Measurements from ENCODE around the gene RAD51B.
"Not testable (repeated sequence)": the region's sequence is repeated elsewhere in the genome, so short reads cannot be mapped to it uniquely, and the experiment has no call there.

RAD51B gene

DNA sequence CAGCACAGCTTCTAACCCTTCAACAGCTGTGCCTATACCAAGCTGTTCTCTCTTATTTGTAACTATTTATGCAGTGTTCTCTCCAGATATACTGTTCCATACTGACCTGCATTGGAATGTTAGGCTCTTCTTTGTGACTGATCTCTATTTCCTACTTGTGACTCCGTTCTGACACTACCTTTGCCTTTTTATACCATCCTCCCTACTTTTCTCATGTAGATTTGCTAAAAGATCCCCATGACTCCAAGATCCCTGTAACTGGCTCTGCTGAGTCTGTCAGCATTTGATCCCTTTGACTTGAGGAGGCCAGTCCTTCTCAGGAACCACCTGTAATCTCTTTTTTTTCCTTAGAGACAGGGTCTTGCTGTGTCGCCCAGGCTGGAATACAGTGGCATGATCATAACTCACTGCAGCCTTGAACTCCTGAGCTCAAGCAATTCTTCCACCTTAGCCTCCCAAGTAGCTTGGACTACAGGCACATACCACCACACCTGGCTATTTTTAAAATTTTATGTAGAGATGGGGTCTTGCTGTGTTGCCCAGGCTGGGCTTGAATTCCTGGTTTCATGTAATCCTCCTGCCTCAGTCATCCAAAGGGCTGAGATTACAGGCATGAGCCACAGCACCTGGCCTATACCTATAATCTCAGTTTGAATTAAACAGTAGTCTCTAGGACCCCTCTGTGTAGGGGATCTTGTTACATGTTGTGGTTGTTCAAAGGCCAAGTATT, 605.0 kb downstream of the RAD51B start:
- no peak for DNase-seq

DNA sequence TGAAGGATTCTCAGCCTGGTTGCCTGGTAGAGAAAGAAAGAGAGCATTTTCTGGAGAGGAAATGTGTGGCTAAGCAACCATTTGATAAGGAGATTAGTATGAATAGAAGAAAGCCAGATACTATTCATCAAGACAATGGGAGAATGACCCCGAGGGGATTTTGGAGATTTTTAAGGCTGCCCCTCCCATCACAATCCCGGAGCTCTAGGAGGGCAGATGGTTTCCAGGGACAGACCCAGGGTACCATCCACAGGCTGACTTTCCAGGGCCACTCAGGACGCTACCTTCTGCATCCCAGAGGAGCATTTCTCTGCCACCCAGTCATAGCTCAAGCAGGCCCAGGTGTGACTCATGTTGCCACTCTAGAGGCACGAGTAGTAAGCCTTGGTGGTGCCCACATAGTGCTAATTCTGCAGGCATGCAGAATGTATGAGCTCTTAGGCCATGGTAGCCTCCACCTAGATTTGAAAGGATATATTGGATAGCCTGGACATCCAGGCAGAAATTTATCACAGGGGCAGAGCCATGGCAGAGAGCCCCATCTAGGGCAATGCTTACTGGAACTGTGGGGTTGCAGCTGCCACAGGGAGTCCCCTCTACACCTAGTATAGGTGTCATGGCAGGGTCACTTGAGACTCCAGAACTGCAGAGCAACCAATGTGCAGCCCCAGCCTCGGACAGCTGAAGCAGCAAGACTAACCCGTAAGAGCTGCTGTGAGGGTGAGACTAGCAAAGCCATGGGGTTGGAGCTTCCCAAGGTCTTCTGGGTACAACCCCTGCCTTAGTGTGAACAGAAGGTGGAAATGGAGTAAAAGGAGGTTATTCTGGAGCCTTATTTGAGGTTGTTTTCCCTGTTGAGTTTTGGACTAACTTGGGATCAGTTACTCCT, 607.3 kb downstream of the RAD51B start:
- no peak for DNase-seq

DNA sequence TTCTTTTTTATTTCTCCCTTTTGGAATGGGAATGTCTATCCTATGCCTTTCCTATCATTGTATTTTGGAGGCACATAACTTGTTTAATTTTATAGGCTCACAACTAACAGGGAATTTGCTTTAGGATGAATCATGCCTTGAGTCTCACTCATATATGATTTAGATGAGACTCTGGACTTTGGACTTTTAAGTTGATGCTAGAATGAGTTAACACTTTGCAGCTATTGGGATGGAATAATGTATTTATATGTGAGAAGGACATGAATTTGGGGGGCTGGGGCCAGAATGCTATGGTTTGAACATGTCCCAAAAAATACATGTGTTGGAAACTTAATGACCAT, 607.9 kb downstream of the RAD51B start:
- no peak for DNase-seq

DNA sequence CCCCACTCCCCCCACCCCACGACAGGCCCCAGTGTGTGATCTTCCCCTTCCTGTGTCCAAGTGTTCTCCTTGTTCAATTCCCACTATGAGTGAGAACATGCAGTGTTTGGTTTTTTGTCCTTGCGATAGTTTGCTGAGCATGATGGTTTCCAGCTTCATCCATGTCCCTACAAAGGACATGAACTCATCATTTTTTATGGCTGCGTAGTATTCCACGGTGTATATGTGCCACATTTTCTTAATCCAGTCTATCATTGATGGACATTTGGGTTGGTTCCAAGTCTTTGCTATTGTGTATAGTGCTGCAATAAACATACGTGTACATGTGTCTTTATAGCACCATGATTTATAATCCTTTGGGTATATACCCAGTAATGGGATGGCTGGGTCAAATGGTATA, 609.3 kb downstream of the RAD51B start:
- DNase-seq = not testable (repeated sequence)

DNA sequence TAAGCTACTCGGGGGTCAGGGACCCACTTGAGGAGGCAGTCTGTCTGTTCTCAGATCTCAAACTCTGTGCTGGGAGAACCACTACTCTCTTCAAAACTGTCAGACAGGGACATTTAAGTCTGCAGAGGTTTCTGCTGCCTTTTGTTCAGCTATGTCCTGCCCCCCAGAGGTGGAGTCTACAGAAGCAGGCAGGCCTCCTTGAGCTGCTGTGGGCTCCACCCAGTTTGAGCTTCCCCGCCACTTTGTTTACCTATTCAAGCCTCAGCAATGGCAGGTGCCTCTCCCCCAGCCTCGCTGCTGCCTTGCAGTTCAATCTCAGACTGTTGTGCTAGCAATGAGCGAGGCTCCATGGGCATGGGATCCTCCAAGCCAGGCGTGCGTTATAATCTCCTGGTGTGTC, 614.6 kb downstream of the RAD51B start:
- not testable (repeated sequence) for DNase-seq

DNA sequence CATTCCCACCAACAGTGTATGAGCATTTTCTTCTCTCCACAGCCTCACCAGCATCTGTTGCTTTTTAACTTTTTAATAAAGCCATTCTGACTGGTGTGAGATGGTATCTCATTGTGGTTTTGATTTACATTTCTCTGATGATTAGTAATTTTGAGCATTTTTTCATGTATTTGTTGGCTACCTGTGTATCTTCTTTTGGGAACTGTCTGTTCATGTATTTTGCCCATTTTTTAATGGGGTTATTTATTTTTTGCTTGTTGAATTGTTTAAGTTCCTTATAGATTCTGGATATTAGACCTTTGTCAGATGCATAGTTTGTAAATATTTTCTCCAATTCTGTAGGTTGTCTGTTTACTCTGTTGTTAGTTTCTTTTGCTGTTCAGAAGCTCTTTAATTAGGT, 616.1 kb downstream of the RAD51B start:
- DNase-seq = not testable (repeated sequence)

DNA sequence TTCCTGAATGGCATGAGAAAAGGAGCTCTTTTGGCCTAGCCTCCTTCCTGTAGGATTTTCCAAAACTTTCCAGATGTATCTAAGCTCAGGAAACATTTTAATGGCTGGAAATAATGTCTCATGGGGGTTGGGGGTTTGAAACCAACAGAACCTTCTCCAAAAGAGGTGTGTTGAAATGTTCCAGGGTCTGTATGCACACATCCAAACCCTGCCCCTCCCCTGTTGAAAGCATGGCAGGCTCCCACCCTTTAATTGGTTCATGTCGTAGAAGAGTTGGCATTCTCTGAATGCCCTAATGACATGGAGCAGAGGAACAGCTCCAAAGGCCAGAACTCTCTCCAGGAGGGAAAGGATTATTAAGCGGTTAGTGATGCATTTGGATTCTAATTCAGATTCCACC, 620.1 kb downstream of the RAD51B start:
- no peak for DNase-seq

DNA sequence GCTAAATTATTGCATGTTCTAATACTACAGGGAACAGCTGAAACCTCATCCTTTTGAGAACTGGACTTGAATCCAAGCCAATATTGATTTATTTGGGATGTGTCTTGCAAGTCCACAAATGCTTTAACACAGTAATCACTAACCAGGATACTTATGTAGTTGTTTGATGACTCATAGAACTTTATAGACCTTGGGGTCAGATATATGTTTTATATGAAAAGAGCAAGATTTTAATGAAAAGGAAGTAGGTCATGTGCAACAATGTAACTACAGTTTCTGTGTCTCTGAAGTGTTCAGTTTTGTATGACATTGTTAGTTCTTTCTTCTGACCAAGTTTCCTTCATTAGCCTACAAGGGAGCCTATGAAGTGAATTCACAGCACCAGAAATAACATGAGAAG, 621.2 kb downstream of the RAD51B start:
- DNase-seq = no peak

DNA sequence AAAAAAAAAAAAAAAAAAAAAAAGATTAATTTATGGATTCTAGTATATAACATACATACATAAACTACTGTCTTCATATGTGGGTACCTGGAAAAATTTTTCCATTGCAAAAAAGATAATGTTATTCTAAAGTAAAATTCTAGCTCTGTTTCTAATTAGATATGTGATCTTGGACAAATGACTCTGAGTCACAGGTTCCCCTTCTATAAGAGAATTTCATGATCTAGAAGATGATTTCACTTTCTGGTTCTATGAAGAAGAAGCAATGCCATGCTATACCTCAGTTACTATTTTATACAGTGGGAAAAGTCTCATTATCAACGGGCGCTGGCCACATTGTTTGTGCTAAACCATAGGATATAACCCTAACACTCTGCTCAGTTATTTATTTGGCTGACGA, 622.0 kb downstream of the RAD51B start:
- DNase-seq = no peak

DNA sequence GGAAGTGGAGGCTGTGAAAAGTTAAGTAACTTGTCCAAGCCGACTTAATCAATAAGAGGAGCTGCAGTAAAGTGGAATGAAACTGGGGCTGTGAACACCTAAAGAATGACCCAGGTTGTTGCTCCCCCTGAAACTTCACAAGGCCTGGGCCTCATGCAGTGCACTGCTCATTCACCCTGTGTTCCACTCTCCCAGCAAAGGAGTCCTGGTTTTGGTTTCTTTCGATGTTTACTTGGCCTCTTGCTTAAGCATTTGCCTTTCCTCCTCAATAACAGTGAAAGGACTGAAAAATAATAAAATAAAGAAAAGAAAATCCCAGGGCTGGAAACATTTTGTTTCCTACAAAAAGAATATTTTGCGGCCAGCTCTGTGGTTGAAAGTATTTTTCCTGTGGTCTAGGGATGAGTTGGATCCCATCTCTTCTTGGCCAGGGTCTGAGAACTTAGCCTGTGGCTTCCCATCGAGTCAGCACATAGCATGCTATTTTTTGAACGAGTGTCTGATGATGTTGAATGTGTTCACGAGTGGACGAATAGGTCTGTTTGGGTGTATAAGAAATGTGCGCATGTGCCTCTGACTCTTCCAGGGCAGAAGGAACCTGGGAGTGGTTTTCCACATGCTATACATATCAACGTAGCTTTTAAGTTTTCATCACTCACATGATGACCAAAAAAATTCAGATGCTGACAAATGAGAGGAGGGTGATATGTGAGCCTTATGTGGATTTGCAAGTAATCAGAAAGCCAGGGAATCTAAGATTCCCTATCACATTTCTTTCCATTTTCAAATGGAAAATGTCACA, 623.5 kb downstream of the RAD51B start:
- DNase-seq = no peak

DNA sequence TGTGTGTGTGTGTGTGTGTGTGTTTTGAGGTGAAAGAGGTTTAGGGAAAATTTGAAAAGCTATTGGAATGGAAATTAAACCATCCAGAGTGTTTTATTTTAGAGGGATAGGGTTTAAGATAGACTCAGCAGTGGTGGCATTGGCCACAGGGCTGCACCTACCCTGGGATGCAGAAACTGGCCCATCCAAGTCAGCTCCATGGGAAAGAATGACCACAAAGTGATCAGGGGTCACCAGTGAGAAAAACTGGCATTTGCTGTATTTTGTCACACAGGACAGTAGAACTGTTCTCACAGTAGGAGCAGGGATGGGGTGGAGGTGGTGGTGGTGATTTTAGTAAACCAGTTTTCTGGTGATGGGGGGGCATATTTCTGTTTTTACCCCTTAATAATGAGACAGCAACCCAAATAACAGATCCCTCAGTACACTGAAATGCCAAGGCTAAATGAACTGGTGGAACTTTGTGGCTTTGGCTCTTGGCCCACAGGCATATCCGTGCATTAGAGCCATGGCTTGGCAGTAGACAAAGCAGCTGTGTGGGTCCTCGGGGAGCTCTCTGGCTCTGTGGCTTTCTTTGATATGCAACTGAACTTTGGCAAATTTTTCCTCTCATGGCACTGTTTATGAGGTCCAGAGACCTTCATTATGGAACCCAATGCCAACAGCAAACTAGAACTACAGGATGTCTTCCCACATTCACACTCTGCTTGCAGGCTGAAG, 625.0 kb downstream of the RAD51B start:
- DNase-seq = no peak

DNA sequence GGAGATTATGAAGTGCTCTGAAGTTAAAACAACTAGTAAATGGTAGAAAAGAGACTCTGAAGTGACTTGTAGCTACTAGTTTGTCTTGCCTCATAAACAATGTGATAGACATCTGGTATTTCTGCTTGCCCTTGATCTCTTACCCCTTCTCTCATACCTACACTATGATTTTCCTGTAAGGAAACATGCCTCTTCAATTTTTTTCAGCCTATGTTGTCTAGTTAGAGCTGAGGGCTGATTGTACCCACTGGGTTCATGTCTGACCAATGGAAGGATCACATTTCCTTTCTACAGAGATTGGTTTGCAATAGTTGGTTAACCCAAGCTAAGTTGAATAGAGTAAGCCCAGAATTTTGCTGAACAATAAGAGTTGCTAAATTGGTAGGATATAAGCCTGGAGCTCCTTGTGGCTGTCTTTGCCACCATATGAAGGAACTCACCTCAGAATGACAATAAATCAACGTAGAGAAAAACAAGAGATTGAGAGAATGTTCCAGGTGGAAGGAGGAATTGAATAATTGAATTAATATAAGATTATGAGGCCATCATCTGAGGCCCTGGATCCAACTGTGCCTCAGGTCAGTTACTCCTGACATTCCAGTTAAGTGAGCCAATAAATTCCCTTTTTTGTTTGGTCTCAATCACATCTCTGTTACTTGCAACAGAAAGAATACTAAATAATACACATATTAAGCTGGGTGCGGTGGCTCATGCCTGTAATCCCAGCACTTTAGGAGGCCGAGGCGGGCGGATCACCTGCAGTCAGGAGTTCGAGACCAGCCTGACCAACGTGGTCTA, 626.9 kb downstream of the RAD51B start:
- DNase-seq = no peak

DNA sequence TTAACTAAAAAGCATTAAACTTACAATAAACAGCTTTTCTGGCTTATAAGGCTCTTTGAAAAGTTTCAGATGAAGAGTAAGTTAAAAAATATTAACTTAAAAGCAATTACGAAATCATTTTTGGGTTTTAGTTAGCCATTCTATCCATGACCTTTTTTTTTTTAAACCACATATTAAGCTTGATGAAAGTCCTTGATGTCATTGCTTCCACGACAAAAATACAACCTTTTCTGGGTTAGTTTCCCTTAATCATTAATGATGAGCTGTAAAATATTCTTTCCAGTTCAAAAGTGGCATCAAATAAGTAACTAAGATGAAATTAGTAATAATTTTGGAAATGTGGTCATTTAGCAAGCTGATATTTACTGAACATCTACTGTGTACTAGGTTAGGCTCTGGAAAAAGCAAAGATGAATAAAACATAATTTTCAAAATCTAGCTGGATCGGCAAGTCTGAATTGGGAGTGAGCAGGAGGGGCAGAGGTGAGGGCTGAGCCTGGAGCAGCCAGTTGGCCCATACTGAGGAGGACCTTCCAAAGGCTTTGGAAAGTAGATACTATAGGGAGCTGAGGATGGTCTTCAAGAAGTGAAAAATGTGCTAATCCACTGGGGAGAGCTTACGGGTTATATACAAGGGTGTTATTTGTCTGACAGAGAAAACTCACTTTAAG, 628.1 kb downstream of the RAD51B start:
- DNase-seq = no peak

DNA sequence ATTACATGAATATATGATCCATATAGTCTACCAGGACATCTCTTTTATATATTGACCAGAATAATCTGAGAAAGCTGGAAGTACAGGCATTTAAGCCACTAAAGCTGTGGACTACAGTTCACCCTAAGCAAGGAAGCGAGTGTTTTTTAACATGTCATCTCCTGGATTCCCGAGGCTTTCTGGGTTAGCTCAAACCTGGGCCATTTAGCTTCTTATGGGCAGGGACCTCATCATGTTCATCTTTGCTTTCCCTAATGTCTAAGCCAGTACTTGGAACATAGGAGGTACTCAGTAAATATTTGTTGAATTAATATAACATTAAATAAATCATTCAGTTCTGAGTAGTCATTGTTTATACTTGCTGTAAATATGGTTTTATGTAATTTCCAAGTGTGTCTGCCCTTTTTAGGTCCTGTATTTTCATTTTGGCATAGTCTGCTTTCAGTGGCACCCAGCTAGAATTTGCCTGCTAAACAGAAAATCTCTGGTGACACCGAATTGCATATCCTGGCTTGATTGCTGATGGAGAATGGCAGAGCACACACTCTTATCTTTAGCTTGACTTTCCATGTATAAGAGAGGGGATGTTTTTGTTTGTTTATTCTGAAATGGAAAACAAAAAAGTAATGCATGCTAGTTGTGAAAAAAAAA, 628.8 kb downstream of the RAD51B start:
- no peak for DNase-seq

DNA sequence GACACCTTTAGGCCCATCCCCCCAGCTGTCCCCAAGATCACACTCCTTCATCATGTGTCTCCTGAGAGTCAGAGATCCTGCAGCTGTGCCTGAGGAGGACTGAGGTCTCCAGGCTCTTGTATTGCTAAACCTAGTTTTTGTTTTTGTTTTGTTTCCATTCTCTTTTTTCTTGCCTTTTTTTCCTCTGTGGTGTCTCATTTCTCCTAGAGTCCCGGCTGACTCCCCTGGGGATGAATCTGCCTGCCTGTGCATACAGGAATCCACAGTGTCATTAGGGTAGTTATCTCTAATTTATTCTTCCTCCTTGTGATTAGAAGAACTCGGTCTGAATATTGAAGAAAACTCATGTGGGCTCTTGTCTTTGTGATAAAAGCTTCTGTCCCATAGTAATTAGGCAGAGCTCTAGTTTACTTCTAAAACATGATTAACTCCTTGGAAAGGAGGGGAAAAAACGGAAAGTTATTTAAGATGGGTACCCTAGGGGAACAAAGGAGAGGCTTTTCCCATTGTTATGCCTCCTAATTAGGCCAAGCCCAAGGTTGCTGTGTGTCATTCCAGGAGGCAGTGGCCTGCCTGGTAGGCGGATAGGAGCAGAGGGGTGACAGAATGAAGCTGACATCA, 630.1 kb downstream of the RAD51B start:
- no peak for DNase-seq

DNA sequence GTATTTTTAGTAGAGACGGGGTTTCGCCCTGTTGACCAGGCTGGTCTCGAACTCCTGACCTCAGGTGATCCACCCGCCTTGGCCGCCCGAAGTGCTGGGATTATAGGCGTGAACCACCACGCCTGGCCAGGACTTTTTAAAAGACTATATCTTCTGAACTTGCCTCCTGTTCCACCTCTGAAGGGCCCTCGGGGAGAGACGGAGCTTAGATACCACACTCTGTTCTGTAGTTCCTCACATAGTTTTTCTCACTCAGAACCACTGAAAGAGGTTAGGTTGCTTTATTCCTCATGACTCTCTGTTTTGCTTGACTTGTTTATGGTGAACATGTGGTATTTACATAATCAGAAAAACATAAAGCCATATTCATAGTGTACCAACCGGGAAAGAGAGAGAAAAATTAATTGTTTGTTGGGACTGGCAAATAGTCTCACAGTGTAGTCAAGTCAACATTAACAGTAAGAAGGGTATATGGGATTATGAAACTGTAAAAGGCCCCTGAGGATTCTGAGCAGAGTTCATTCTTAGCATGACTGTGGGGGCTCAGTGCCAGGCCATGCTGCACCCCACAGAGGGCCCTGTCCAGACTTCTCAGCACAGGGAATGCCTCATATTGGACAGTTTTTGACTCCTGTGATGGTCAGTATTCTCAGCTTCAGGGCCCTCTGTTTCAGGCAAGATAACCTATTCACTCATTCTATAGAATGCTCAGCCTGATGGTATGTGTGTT, 631.0 kb downstream of the RAD51B start:
- no peak for DNase-seq

DNA sequence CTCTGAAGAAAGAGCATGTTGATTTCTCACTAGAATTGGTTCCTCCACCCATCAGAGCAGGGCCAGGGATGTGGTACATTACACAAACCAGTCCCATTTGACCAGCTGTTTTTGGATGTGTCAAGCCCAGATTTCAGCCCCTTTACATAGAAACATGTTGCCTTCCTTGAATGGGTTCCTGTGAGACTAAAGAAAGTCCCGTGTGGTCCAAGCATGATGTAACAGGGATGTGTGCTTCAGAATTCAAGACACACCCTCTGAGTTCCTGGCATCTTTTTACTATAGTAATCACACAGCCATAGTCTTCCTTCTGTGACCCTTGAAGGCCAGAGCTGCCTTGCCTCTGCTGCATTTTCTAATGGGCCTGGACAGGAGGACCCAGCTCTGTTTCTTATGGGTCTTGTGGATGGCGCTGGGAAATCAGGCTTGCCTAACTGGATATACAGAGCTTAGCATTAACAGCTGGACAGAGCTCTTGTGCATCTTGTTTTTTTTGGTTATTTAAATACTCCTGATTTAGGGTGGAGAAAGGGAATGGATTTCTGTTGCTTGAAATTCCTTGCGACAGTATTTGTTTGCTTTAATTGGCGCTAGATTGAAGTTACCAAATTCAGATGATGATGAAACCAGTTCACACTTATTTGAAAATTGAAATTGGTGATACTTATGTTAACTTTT, 632.3 kb downstream of the RAD51B start:
- DNase-seq = no peak

DNA sequence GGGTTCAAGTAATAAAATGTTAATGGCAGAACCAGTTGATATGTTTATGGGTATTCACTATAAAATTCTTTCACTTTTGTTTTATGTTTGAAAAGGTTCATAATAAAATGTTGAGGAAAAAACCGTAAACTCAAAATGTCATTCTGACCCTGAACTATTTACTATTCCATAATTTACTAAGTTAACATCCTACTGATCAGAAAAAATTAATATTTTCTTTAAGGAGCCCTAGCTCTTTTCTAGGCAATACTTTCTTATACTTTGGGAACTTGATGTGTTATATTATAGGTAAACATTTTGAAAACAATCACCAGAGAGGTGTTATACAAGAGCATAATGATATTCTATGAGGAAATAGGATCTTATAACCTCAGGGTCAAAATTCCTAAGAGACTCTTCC, 638.7 kb downstream of the RAD51B start:
- no peak for DNase-seq

DNA sequence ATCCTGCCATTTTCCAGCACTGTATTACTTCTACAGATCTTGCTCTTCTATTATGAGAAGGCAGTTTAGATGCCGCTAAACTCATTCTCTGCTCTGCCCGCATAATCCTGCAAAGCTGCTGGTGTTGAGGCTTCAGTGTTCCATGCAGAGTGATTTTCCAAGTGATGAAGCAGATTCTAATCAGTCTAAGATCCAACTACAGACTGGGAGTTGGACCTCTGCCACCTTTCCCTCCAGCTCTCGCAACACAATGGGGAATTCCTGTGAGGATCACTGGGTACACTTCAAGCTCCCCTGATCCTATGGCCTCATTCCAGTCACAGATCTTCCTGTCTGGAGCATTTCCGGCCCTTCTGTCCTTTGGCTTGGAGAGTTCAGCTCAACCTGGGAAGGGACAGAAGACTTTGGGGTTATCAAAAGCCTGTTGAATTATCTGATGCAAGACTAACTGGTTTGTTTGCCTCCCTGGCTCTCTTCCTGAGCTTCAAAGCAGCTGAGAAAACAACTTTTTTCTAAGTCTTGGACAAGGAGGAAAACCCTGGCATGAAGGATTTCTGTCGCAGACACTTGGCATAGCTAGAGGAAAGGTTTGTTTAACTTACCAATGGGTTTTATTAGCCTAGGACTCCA, 639.4 kb downstream of the RAD51B start:
- no peak for DNase-seq

All from NCI-H2081 (cell line).